Stimulated activated memory B cell treated with anti-CD40 and anti-IgM and Interleukin-4, amounts not matched to agents 10 μg/mL and 1 μg/mL and 100 μg/mL, for 72 hours (primary cell): ENCODE data around the gene KIF1C.
"Not testable (repeated sequence)": the region's sequence is repeated elsewhere in the genome, so short reads cannot be mapped to it uniquely, and the experiment has no call there.

Source experiments
- ATAC-seq: fragments of 150-1000 bp; cut with Tn5 transposase; 2 replicates; pipeline ENCODE4 v1.10.0; 2021
- H3K27ac Mint-ChIP-seq: one replicate; pipeline ENCODE4 v1.8.0; 2022; ENCODE audit warnings: mild to moderate bottlenecking, mixed read lengths
- H3K27me3 Mint-ChIP-seq: one replicate; pipeline ENCODE4 v1.8.0; 2022; ENCODE audit warnings: mixed read lengths
- H3K36me3 Mint-ChIP-seq: one replicate; pipeline ENCODE4 v1.8.0; 2022; ENCODE audit warnings: mixed read lengths
- H3K4me1 Mint-ChIP-seq: one replicate; pipeline ENCODE4 v1.8.0; 2022; ENCODE audit warnings: mixed read lengths
- H3K4me3 Mint-ChIP-seq: one replicate; pipeline ENCODE4 v1.8.0; 2022; ENCODE audit warnings: mild to moderate bottlenecking, moderate library complexity, mixed read lengths
- H3K9me3 Mint-ChIP-seq: one replicate; pipeline ENCODE4 v1.8.0; 2022; ENCODE audit warnings: mixed read lengths

KIF1C gene

DNA sequence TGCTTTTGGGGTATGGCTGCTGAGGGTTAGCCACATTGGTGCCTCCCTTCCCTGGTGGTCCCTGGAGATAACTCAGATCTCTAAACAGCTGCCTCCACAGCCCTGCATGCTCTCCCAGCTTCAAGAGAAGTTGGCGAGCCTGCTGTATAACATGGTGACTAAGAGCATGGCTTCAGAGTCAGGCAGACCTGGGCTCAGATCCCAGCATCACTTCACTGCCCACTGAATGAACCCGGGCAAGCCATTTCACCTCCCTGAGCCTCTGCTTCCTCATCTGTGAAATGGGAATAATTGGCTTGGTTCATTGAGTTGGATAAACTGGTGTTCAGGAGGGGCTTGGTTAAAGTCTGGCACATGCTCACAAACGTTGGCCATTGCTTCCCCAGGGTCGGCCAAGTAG is 16.6 kb downstream of the KIF1C start:
- no peak for ATAC-seq
- Mint-ChIP-seq H3K4me1 (peaks cover 18% of the 10 kb centered on the region), H3K27ac (no peak overlapping the region), H3K4me3 (no peak overlapping the region), H3K27me3 (no peaks in the 10 kb centered on the region), H3K9me3 (no peaks in the 10 kb centered on the region), H3K36me3 (peaks cover 56% of the 10 kb centered on the region)

DNA sequence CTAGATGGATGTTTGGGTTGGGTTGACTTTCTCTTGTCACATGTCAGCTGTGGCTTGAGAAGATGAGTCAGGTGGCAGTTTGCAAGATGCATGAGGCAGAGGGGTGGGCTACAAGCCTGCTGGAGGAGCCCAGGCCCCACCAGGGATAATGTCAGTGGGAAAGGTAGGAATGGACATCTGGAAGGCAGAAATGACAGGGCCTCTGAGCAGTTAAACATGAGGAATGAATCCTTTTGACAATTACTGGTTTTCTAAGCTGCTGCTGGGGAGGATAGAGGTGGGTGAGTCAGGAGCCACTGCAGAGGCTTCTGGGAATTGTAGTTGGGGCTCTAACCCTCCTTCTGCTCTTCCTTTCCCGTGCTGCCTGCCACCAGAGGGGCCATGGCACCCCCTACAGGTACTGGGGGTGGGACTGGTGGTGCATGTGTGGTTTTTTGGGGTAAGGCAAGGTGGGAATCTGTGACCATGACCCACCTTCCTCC is 21.8 kb downstream of the KIF1C start:
- peak overlapping the region; percentile 2 for H3K27ac Mint-ChIP-seq
- H3K4me1 Mint-ChIP-seq = peaks cover 15% of the 10 kb centered on the region
- no peaks in the 10 kb centered on the region for H3K27me3 Mint-ChIP-seq
- no peaks in the 10 kb centered on the region for H3K9me3 Mint-ChIP-seq
- H3K4me3 Mint-ChIP-seq = no peak overlapping the region
- ATAC-seq = no peak
- H3K36me3 Mint-ChIP-seq = peaks cover 69% of the 10 kb centered on the region

DNA sequence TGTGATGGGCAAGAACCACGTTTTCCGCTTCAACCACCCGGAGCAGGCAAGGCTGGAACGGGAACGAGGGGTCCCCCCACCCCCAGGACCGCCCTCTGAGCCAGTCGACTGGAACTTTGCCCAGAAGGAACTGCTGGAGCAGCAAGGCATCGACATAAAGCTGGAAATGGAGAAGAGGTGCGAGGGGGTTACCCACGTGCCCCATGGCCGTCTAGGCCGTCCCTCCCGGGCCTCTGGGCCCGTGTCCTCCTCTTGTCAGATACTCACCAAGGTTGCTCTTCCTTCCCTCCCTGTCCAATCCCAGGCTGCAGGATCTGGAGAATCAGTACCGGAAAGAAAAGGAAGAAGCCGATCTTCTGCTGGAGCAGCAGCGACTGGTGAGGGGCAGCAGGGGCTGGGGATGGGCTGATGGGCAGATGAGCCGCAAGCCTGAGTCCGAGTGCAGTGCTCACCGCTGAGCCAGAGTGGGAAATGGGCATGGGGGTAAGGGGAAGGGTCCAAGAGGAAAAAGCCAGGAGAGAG is 22.8 kb downstream of the KIF1C start:
- Mint-ChIP-seq H3K27ac (peak overlapping the region; percentile 2), H3K27me3 (no peaks in the 10 kb centered on the region), H3K9me3 (no peaks in the 10 kb centered on the region), H3K36me3 (peaks cover 67% of the 10 kb centered on the region), H3K4me1 (peaks cover 15% of the 10 kb centered on the region), H3K4me3 (no peak overlapping the region)
- ATAC-seq = no peak

- H3K9me3 Mint-ChIP-seq = no peaks in the 10 kb centered on the region
- no peak overlapping the region for H3K27ac Mint-ChIP-seq
- no peaks in the 10 kb centered on the region for H3K27me3 Mint-ChIP-seq
- H3K36me3 Mint-ChIP-seq = peaks cover 63% of the 10 kb centered on the region
- ATAC-seq = no peak
- H3K4me1 Mint-ChIP-seq = peaks cover 10% of the 10 kb centered on the region
- H3K4me3 Mint-ChIP-seq = no peak overlapping the region
Observed at GRCh38 chr17:5022171-5022711, 24.5 kb downstream of the KIF1C start.

GRCh38 chr17:5023588-5024147 is 25.9 kb downstream of the KIF1C start:
- H3K36me3 Mint-ChIP-seq = peaks cover 62% of the 10 kb centered on the region
- peaks cover 10% of the 10 kb centered on the region for H3K4me1 Mint-ChIP-seq
- no peak overlapping the region for H3K4me3 Mint-ChIP-seq
- H3K27ac Mint-ChIP-seq = no peak overlapping the region
- ATAC-seq = no peak
- no peaks in the 10 kb centered on the region for H3K27me3 Mint-ChIP-seq
- no peaks in the 10 kb centered on the region for H3K9me3 Mint-ChIP-seq

GRCh38 chr17:5024604-5025003 is 26.9 kb downstream of the KIF1C start:
- Mint-ChIP-seq H3K27me3 (no peaks in the 10 kb centered on the region), H3K27ac (no peak overlapping the region), H3K4me3 (no peak overlapping the region), H3K36me3 (peaks cover 53% of the 10 kb centered on the region), H3K4me1 (peaks cover 5% of the 10 kb centered on the region), H3K9me3 (no peaks in the 10 kb centered on the region)
- ATAC-seq = no peak

- no peaks in the 10 kb centered on the region for H3K27me3 Mint-ChIP-seq
- no peak for ATAC-seq
- H3K4me3 Mint-ChIP-seq = no peak overlapping the region
- no peak overlapping the region for H3K27ac Mint-ChIP-seq
- peaks cover 27% of the 10 kb centered on the region for H3K36me3 Mint-ChIP-seq
- peaks cover 19% of the 10 kb centered on the region for H3K4me1 Mint-ChIP-seq
- H3K9me3 Mint-ChIP-seq = no peaks in the 10 kb centered on the region
Observed at GRCh38 chr17:5027299-5027698, 29.5 kb downstream of the KIF1C start.

- Mint-ChIP-seq H3K4me3 (no peak overlapping the region), H3K27me3 (no peaks in the 10 kb centered on the region), H3K36me3 (peaks cover 21% of the 10 kb centered on the region), H3K27ac (no peak overlapping the region), H3K9me3 (no peaks in the 10 kb centered on the region), H3K4me1 (peaks cover 23% of the 10 kb centered on the region)
- ATAC-seq = no peak
Observed at GRCh38 chr17:5027916-5028315, 30.2 kb downstream of the KIF1C start.

- H3K27ac Mint-ChIP-seq = peak overlapping the region; percentile 78
- H3K27me3 Mint-ChIP-seq = peaks cover 16% of the 10 kb centered on the region
- H3K36me3 Mint-ChIP-seq, H3K4me3 Mint-ChIP-seq, ATAC-seq, H3K9me3 Mint-ChIP-seq: not testable (repeated sequence)
- H3K4me1 Mint-ChIP-seq = peaks cover 28% of the 10 kb centered on the region
Observed at GRCh38 chr17:5030168-5030567, 32.4 kb downstream of the KIF1C start.

GRCh38 chr17:5031365-5032082 is 33.8 kb downstream of the KIF1C start:
- H3K36me3 Mint-ChIP-seq = no peaks in the 10 kb centered on the region
- peak overlapping the region; percentile 78 for H3K27ac Mint-ChIP-seq
- peak; percentile 94 for ATAC-seq
- H3K4me3 Mint-ChIP-seq = peak overlapping the region; percentile 80
- peaks cover 16% of the 10 kb centered on the region for H3K27me3 Mint-ChIP-seq
- H3K9me3 Mint-ChIP-seq = no peaks in the 10 kb centered on the region
- peaks cover 28% of the 10 kb centered on the region for H3K4me1 Mint-ChIP-seq

DNA sequence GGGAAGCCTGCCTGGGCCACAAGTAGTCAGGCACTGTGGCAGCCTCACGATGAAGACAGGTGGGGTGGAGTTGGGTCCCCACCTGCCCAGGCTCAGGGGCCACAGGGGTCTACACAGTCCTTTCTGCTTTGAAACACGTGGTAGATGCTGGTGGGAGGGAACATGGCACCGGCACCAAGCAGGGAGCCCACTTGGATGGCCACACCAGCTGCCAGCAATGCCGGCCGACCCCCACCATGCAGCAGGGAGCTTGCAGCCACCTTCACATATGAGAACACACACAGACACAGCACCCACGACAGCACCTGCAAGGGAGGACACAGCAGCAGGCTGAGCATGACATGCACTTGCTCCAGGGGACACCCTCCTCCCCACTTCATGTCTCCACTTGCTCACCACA is 35.1 kb downstream of the KIF1C start:
- Mint-ChIP-seq H3K27ac (peak overlapping the region; percentile 78), H3K27me3 (peaks cover 16% of the 10 kb centered on the region), H3K9me3 (no peaks in the 10 kb centered on the region), H3K4me3 (no peak overlapping the region), H3K36me3 (no peaks in the 10 kb centered on the region), H3K4me1 (peaks cover 28% of the 10 kb centered on the region)
- no peak for ATAC-seq

- no peak overlapping the region for H3K4me3 Mint-ChIP-seq
- H3K4me1 Mint-ChIP-seq = peaks cover 28% of the 10 kb centered on the region
- ATAC-seq = no peak
- peaks cover 16% of the 10 kb centered on the region for H3K27me3 Mint-ChIP-seq
- H3K27ac Mint-ChIP-seq = peak overlapping the region; percentile 58
- H3K9me3 Mint-ChIP-seq = no peaks in the 10 kb centered on the region
- H3K36me3 Mint-ChIP-seq = no peaks in the 10 kb centered on the region
Observed at GRCh38 chr17:5033352-5034015, 35.7 kb downstream of the KIF1C start.

DNA sequence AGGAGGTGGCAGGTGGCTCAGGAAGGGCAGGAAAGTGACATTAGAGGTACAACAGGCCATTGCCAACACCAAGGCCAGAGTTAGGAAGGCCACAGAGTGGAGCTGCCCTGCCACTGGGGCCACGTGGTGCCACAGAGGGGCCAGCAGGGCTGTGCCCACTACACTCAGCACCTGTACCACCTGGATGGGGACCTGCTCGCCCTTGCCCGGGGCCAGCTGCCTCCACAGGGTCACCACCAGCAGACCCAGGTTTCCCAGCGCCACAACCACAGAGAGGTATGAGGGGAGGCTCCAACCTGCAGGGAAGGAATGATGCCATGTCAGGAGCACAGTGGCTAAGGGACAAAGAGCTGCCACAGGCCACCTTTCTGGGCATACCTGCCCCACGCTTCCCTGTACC is 36.3 kb downstream of the KIF1C start:
- Mint-ChIP-seq H3K4me3 (no peak overlapping the region), H3K27ac (peak overlapping the region; percentile 58), H3K4me1 (peaks cover 28% of the 10 kb centered on the region), H3K9me3 (no peaks in the 10 kb centered on the region), H3K36me3 (no peaks in the 10 kb centered on the region), H3K27me3 (peaks cover 16% of the 10 kb centered on the region)
- ATAC-seq = no peak

- no peak for ATAC-seq
Observed at GRCh38 chr17:5034651-5035050, 36.9 kb downstream of the KIF1C start.

DNA sequence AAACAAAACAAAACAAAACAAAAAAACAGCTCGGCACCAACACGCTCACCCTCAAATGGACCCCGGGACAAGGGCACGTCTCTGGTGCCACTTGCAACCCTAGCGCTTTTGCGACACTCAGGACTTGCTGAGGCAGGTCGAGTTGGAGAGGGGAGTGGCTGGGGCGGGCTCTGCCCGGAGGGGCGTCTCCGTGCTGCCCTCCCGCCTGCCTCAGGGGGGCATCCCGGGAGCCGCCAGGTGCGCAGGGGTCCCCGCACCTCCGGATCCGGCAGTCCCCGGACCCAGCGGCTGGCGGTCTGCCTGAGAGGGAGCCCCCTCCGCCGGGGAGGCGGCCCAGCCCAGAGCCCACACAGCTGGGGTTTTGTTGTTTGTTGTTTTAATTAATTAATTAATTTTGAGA is 37.6 kb downstream of the KIF1C start, which contains the start of gene SLC52A1:
SLC52A1 (minus strand) TSS at position 112 of the 400 bp plus-strand sequence. CDS start 820 bp downstream, outside the sequence.
- H3K4me3 Mint-ChIP-seq = no peak within 1 kb of the TSS
- no peak for ATAC-seq
- H3K4me1 Mint-ChIP-seq = peaks cover 28% of the 10 kb centered on the region
- H3K27ac Mint-ChIP-seq = peak within 1 kb of the TSS; percentile 58
- no peaks in the 10 kb centered on the region for H3K36me3 Mint-ChIP-seq
- peaks cover 16% of the 10 kb centered on the region for H3K27me3 Mint-ChIP-seq
- no peaks in the 10 kb centered on the region for H3K9me3 Mint-ChIP-seq

More at GRCh38 chr17:5034651-5035050, 36.9 kb downstream of the KIF1C start:
- H3K27ac Mint-ChIP-seq = peak overlapping the region; percentile 58
- no peak overlapping the region for H3K4me3 Mint-ChIP-seq
- H3K36me3 Mint-ChIP-seq = no peaks in the 10 kb centered on the region
- peaks cover 16% of the 10 kb centered on the region for H3K27me3 Mint-ChIP-seq
- no peaks in the 10 kb centered on the region for H3K9me3 Mint-ChIP-seq
- peaks cover 28% of the 10 kb centered on the region for H3K4me1 Mint-ChIP-seq
